MM.1S (cell line): ENCODE measurements around the gene MAP3K5.

Experiments used
- CTCF ChIP-seq: fragments of 300-600 bp; sonication (generic); IDR thresholded peaks from 2 replicates; pipeline ENCODE4 v1.5.1; 2016; ENCODE audit warnings: antibody characterized with exemption, low read length, mixed read lengths
- EZH2 ChIP-seq: fragments of 300-600 bp; sonication (generic); optimal IDR thresholded peaks from 2 replicates; pipeline ENCODE3; 2017; ENCODE audit warnings: low read depth, mild to moderate bottlenecking, antibody characterized with exemption, low read length, mixed read lengths
- EZH2phosphoT487 ChIP-seq: fragments of 300-600 bp; sonication (generic); IDR thresholded peaks from 2 replicates; pipeline ENCODE4 v1.6.1; 2018; ENCODE audit warnings: antibody characterized with exemption, low read length

GRCh38 chr6:136510299-136510698 is 282.0 kb downstream of the MAP3K5 start:
- TF ChIP-seq CTCF (no peak), EZH2phosphoT487 (no peak), EZH2 (no peak)
